ENCODE results near the gene SLC47A2. TPM values are rescaled to one million over a fixed set of nuclear protein-coding genes. Genes with fewer than 3 reads are reported as not detected.
A peak's percentile ranks its signal among the peaks of the same experiment; 100 is the strongest.

The SLC47A2 gene
- polyA plus RNA-seq, 1 donor (not counting 4 experiments of a cell fraction or from before 2014, with no cell fraction given): 0.88 TPM

DNA sequence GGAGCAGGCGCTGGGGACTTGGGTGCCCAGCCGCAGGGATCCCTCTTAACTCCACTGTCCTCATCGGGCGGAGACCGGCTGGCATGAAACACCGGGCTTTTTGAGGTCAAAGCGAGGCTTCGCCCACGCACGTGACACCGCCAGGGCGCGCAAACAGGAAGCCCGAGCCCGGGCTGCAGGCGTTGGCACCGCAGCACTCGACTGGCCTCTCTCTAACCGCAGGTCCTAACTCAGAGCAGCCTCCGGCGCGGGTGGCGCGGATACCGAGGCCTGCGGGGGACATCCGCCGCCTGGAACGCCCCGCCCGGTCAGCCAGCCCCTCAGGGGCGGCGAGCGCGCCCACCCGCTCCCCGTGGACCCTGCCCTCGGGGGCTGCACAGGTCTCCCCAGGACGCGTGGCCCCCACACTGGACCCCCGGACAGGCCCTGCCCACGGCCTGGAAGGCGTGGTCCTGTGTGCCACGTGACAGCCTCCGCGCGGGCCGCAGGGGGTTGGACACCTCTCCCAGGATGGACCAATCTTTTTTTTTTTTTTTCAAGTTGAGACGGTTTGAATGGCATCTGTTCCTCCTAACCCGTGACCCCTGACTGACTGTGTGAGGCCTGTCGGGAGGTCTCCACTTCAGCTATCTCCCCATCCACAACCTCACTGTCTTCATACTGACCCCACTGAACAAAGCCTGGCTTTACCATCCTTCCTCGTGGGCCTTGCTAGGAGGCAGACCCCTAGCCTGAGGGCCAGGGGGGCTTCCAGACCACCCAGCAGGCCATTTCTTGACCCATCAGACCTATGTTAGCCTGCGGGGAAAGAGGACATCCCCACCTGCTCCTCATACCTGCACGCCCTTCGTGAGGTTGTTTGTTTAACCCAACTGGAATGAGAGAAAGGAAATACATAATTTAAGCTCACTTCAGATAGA, 8.4 kb upstream of the SLC47A2 start:
- FAIRE-seq: no peak
- Histone ChIP-seq H3K4me2 (ENCODE audit: control insufficient read depth, extremely low read depth, insufficient read depth, low read depth, low read length) (peak overlapping the region; percentile 82), H3K36me3 (ENCODE audit: control insufficient read depth in 2 of 2, extremely low read depth in 1 of 2, insufficient read depth in 2 of 2, low read length in 2 of 2) (no peaks in the 10 kb centered on the region), H3K27ac (ENCODE audit: control insufficient read depth, insufficient read depth, low read length) (peak overlapping the region; percentile 71), H3K4me3 (ENCODE audit: control insufficient read depth in 2 of 3, extremely low read depth in 1 of 3, insufficient read depth in 2 of 3, low read depth in 1 of 3, low read length in 3 of 3) (peak overlapping the region in 2 of 3 experiments; percentile 16 to 55), H3K27me3 (ENCODE audit: control insufficient read depth, extremely low read depth, insufficient read depth, low read length) (no peaks in the 10 kb centered on the region), H3K9me1 (ENCODE audit: control insufficient read depth, extremely low read depth, insufficient read depth, low read length) (no peaks in the 10 kb centered on the region), H3K4me1 (ENCODE audit: control insufficient read depth, extremely low read depth, insufficient read depth, low read length) (peaks cover 46% of the 10 kb centered on the region), H3K9ac (ENCODE audit: control insufficient read depth, extremely low read depth, insufficient read depth, low read length) (peak overlapping the region; percentile 57), H2AFZ (ENCODE audit: control insufficient read depth, low read length) (peak overlapping the region; percentile 82), H3K9me3 (ENCODE audit: control insufficient read depth, low read depth, low read length) (no peaks in the 10 kb centered on the region), H3K79me2 (ENCODE audit: control insufficient read depth, insufficient read depth, low read length) (no peaks in the 10 kb centered on the region), H4K20me1 (ENCODE audit: control insufficient read depth, extremely low read depth, insufficient read depth, low read length) (no peaks in the 10 kb centered on the region)
- dilution Hi-C loops (cut with MboI; ENCODE audit: extremely low pct_ligation_motif_present, low sequenced_read_pairs): no loop called here
- TF ChIP-seq EZH2 (IDR thresholded peaks at IDR 0.05; ENCODE audit: low read length): no peak
- TF ChIP-seq, protein P1, sequence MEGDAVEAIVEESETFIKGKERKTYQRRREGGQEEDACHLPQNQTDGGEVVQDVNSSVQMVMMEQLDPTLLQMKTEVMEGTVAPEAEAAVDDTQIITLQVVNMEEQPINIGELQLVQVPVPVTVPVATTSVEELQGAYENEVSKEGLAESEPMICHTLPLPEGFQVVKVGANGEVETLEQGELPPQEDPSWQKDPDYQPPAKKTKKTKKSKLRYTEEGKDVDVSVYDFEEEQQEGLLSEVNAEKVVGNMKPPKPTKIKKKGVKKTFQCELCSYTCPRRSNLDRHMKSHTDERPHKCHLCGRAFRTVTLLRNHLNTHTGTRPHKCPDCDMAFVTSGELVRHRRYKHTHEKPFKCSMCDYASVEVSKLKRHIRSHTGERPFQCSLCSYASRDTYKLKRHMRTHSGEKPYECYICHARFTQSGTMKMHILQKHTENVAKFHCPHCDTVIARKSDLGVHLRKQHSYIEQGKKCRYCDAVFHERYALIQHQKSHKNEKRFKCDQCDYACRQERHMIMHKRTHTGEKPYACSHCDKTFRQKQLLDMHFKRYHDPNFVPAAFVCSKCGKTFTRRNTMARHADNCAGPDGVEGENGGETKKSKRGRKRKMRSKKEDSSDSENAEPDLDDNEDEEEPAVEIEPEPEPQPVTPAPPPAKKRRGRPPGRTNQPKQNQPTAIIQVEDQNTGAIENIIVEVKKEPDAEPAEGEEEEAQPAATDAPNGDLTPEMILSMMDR (optimal IDR thresholded peaks at IDR 0.05 in 1 of 3, IDR thresholded peaks at IDR 0.05 in 1 of 3, conservative IDR thresholded peaks at IDR 0.05 in 1 of 3; ENCODE audit: extremely low read depth in 1 of 3, insufficient read depth in 2 of 3, low read length in 3 of 3): no peak
- no peak for DNase-seq (ENCODE audit: low read depth, low spot score)

DNA sequence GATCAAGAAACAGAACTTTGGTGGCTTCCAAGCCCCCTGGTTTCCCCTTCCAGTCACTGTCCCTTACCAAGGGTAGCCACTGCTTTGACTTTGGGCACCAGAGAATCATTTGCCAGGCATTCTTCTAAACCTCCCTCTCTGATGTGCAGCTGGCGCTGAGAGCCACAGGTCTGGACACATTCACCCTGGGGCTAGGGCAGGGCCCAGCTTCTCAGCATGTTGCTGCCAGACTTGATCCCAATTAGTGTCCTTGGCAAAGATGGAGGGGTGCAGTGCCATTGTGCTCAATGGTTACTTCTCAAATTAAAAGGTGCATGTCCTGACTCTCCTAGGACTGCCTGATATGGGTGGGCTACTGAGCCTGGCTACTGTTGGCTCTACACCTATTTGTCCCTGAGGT, 7.6 kb upstream of the SLC47A2 start:
- H3K9me1 ChIP-seq (ENCODE audit: control insufficient read depth, extremely low read depth, insufficient read depth, low read length): no peaks in the 10 kb centered on the region
- no peaks in the 10 kb centered on the region for H4K20me1 ChIP-seq (ENCODE audit: control insufficient read depth, extremely low read depth, insufficient read depth, low read length)
- H2AFZ ChIP-seq (ENCODE audit: control insufficient read depth, low read length): peak overlapping the region; percentile 82
- peak overlapping the region; percentile 71 for H3K27ac ChIP-seq (ENCODE audit: control insufficient read depth, insufficient read depth, low read length)
- no peaks in the 10 kb centered on the region for H3K9me3 ChIP-seq (ENCODE audit: control insufficient read depth, low read depth, low read length)
- H3K9ac ChIP-seq (ENCODE audit: control insufficient read depth, extremely low read depth, insufficient read depth, low read length): peak overlapping the region; percentile 57
- TF ChIP-seq, protein P1 (optimal IDR thresholded peaks at IDR 0.05 in 1 of 3, IDR thresholded peaks at IDR 0.05 in 1 of 3, conservative IDR thresholded peaks at IDR 0.05 in 1 of 3; ENCODE audit: extremely low read depth in 1 of 3, insufficient read depth in 2 of 3, low read length in 3 of 3): no peak
- TF ChIP-seq EZH2 (IDR thresholded peaks at IDR 0.05; ENCODE audit: low read length): no peak
- no peaks in the 10 kb centered on the region for H3K27me3 ChIP-seq (ENCODE audit: control insufficient read depth, extremely low read depth, insufficient read depth, low read length)
- dilution Hi-C loops (cut with MboI; ENCODE audit: extremely low pct_ligation_motif_present, low sequenced_read_pairs): no loop called here
- peak overlapping the region in 2 of 3 experiments; percentile 16 to 55 for H3K4me3 ChIP-seq (ENCODE audit: control insufficient read depth in 2 of 3, extremely low read depth in 1 of 3, insufficient read depth in 2 of 3, low read depth in 1 of 3, low read length in 3 of 3)
- peaks cover 54% of the 10 kb centered on the region for H3K4me1 ChIP-seq (ENCODE audit: control insufficient read depth, extremely low read depth, insufficient read depth, low read length)
- peak overlapping the region; percentile 82 for H3K4me2 ChIP-seq (ENCODE audit: control insufficient read depth, extremely low read depth, insufficient read depth, low read depth, low read length)
- H3K79me2 ChIP-seq (ENCODE audit: control insufficient read depth, insufficient read depth, low read length): no peaks in the 10 kb centered on the region
- DNase-seq (ENCODE audit: low read depth, low spot score): peak; percentile 75
- no peaks in the 10 kb centered on the region for H3K36me3 ChIP-seq (ENCODE audit: control insufficient read depth in 2 of 2, extremely low read depth in 1 of 2, insufficient read depth in 2 of 2, low read length in 2 of 2)
- FAIRE-seq: peak; percentile 95
